Panc1 (cell line): Measurements from ENCODE around the gene CDC5L. TPM values are rescaled to one million over a fixed set of nuclear protein-coding genes. Genes with fewer than 3 reads are reported as not detected.

Experiments used
- ATAC-seq: fragments of 200-7000 bp; cut with Tn5 transposase; 2 replicates; pipeline ENCODE4 v1.9.1; 2020; ENCODE audit warnings: mild to moderate bottlenecking, moderate library complexity
- BruUV-seq: library from RNA; stranded (reverse); fragments of 400-500 nt; replicated peaks from 2 replicates; lab custom pipeline; 2021; lab: Mats Ljungman, UMichigan
- CTCF ChIA-PET: fragments of 300-600 bp; sonication (Branson Sonifier 250); formaldehyde crosslinking; loops from one replicate; lab custom pipeline; 2022; ENCODE audit warnings: antibody characterized with exemption; lab: Charles Lee
- POLR2A ChIA-PET: fragments of 300-600 bp; sonication (Branson Sonifier 250); formaldehyde crosslinking; loops from one replicate; lab custom pipeline; 2022; ENCODE audit warnings: antibody characterized with exemption; lab: Charles Lee
- DNase-seq: peaks from one replicate; pipeline ENCODE4 v3.0.0-alpha.2; 2010; ENCODE audit warnings: low read depth, low spot score
- H3K27ac ChIP-seq: 2 replicates; pipeline ENCODE4 v1.5.1; 2011; ENCODE audit warnings: mild to moderate bottlenecking, low read length, inconsistent platforms
- H3K27me3 ChIP-seq: fragments of 200-500 bp; sonication (Bioruptor generic); 2 replicates; pipeline ENCODE4 v1.6.0; 2014; ENCODE audit warnings: low read length, inconsistent platforms; ENCODE audit not compliant: control insufficient read depth, insufficient read depth
- H3K36me3 ChIP-seq: fragments of 200-500 bp; sonication (Bioruptor generic); 2 replicates; pipeline ENCODE4 v1.5.1; 2014; ENCODE audit warnings: inconsistent platforms, mild to moderate bottlenecking, low read length, moderate library complexity; ENCODE audit not compliant: control insufficient read depth, insufficient read depth
- H3K4me1 ChIP-seq: 2 replicates; pipeline ENCODE4 v1.5.1; 2011; ENCODE audit warnings: inconsistent platforms, mild to moderate bottlenecking, low read length, moderate library complexity; ENCODE audit not compliant: control insufficient read depth, insufficient read depth
- H3K4me3 ChIP-seq, 2 experiments: 2 replicates each; pipeline ENCODE4 v1.5.1; 2011 to 2012; ENCODE audit warnings: low read depth in 2 of 2, low read length in 2 of 2, mild to moderate bottlenecking in 2 of 2, inconsistent platforms in 1 of 2, moderate library complexity in 1 of 2
- H3K9me3 ChIP-seq: fragments of 200-500 bp; sonication (Bioruptor generic); 2 replicates; pipeline ENCODE4 v1.5.1; 2014; ENCODE audit warnings: low read depth, mild to moderate bottlenecking, inconsistent platforms, low read length, moderate library complexity; ENCODE audit not compliant: control insufficient read depth, insufficient read depth
- CTCF ChIP-seq: fragments of 450-650 bp; IDR thresholded peaks from 2 replicates; pipeline ENCODE4 v1.5.1; 2017; ENCODE audit warnings: mild to moderate bottlenecking
- POLR2AphosphoS5 ChIP-seq: IDR thresholded peaks from 2 replicates; pipeline ENCODE4 v1.6.1; 2012; ENCODE audit warnings: mild to moderate bottlenecking, low read depth, low read length, moderate library complexity
- REST ChIP-seq, 2 experiments: IDR thresholded peaks; 2 replicates each; pipeline ENCODE4 v1.6.1; 2011 to 2012; ENCODE audit warnings: low read depth in 2 of 2, control low read depth in 1 of 2, low read length in 1 of 2, mild to moderate bottlenecking in 1 of 2, moderate library complexity in 1 of 2; ENCODE audit not compliant: insufficient read depth in 1 of 2
- SIN3A ChIP-seq: IDR thresholded peaks from 2 replicates; pipeline ENCODE4 v1.6.1; 2012; ENCODE audit warnings: low read depth, mild to moderate bottlenecking, low read length, moderate library complexity, borderline replicate concordance; ENCODE audit not compliant: insufficient read depth
- TCF7L2 ChIP-seq: IDR thresholded peaks from 2 replicates; pipeline ENCODE4 v1.6.1; 2011; ENCODE audit warnings: mild to moderate bottlenecking, low read depth, low read length, inconsistent platforms
- in situ Hi-C: cut with HindIII; loops from 2 replicates; pipeline ENCODE4 v1.10.0; 2016; ENCODE audit warnings: low sequenced_read_pairs, low pct_unique_long_range_greater_than_20kb
- intact Hi-C: fragments of 100-400 bp; cut with micrococcal nuclease; formaldehyde crosslinking; loops from one replicate; pipeline ENCODE4 v1.10.0; 2022; ENCODE audit not compliant: unreplicated experiment
- total RNA-seq: library from RNA; stranded (reverse); gene quantifications from one replicate; pipeline ENCODE4 v1.2.1, GENCODE V29; 2021; ENCODE audit not compliant: unreplicated experiment

Gene CDC5L
- total RNA-seq, 1 experiment from 2014 or later, result 23.3 TPM

DNA sequence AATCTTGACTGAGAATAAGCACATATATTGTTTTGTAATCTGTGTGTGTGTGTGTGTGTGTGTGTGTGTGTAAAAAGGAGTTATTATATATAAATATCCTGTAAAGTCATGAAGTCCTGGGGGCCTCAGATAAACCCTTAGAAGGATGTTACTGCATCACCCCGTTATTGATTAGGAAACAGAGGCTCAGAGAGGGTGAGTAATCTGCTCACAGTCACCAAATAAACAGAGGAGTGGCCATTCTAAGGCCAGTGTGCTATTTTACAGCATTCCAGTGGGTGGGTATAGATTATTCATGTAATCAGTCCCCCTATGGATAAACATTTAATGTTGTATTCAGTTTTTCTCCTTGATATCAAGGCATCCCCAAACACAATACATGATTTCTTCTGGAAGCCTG, 87.1 kb downstream of the CDC5L start:
- Histone ChIP-seq H3K27me3 (no peaks in the 10 kb centered on the region), H3K9me3 (no peaks in the 10 kb centered on the region), H3K4me1 (no peaks in the 10 kb centered on the region), H3K4me3 (no peak overlapping the region), H3K36me3 (no peaks in the 10 kb centered on the region), H3K27ac (no peak overlapping the region)
- intact Hi-C loops, result loop anchor here (5.0 to 10.0 kb wide), 3 partner anchors 168 to 1450 kb away; no protein-coding TSS in a partner anchor
- DNase-seq (no peak), ATAC-seq (no peak)
- POLR2A ChIA-PET, result no interaction called here
- TF ChIP-seq CTCF (no peak), REST (IDR thresholded peaks at IDR 0.05; ENCODE audit: insufficient read depth in 1 of 2, low read depth in 2 of 2, low read length in 1 of 2) (no peak), TCF7L2 (no peak), POLR2AphosphoS5 (no peak), SIN3A (no peak)
- CTCF ChIA-PET, result interaction anchor here (0.6 to 2.0 kb wide), 8 partner anchors 12 to 1456 kb away, joined by 3 to 10 read pairs (median 5); no protein-coding TSS in a partner anchor
- in situ Hi-C loops, result no loop called here
- no TSS peak for BruUV-seq

DNA sequence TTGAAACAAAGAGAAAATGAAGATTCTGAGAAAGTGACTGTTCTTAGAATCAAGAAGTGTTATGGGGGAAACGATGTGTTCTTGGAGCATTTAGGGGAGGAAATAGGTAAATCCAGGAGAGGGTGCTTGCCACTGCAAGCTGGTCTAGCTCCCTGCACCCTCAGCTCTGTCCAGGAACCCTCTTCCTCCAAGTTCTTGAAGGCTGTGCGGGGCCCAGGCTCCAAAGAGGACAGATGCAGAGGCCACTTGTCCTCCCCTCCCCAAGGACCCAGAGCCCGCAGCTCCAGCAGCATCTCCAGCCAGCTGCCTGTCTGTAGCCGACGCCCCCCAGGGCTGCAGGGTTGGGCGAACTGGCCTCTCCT, 87.9 kb downstream of the CDC5L start:
- intact Hi-C loops, result loop anchor here (5.0 to 10.0 kb wide), 2 partner anchors 167 to 1449 kb away; no protein-coding TSS in a partner anchor
- Histone ChIP-seq H3K4me3 (no peak overlapping the region), H3K27me3 (no peaks in the 10 kb centered on the region), H3K36me3 (no peaks in the 10 kb centered on the region), H3K27ac (no peak overlapping the region), H3K4me1 (no peaks in the 10 kb centered on the region), H3K9me3 (no peaks in the 10 kb centered on the region)
- ChIA-PET POLR2A (no interaction called here), CTCF (interaction anchor here (0.6 to 2.0 kb wide), 20 partner anchors 11 to 1455 kb away, joined by 3 to 10 read pairs (median 4); no protein-coding TSS in a partner anchor)
- BruUV-seq, result no TSS peak
- ATAC-seq (peak; percentile 59), DNase-seq (no peak)
- TF ChIP-seq POLR2AphosphoS5 (no peak), CTCF (no peak), TCF7L2 (no peak), REST (IDR thresholded peaks at IDR 0.05; ENCODE audit: insufficient read depth in 1 of 2, low read depth in 2 of 2, low read length in 1 of 2) (no peak), SIN3A (no peak)
- in situ Hi-C loops, result no loop called here
